Progenitor cell of endocrine pancreas (in vitro differentiated cells): Measurements from ENCODE around the gene ARMH4. TPM values are rescaled to one million over a fixed set of nuclear protein-coding genes. Genes with fewer than 3 reads are reported as not detected.

Experiments used
- DNase-seq: peaks from one replicate; pipeline ENCODE4 v3.0.0; 2021; ENCODE audit warnings: low spot score; ENCODE audit not compliant: unreplicated experiment
- H3K27ac Mint-ChIP-seq: 2 replicates; pipeline ENCODE4 v1.8.0; 2021; ENCODE audit warnings: mild to moderate bottlenecking, moderate library complexity, mixed read lengths
- H3K27me3 Mint-ChIP-seq: 2 replicates; pipeline ENCODE4 v1.8.0; 2021; ENCODE audit warnings: mixed read lengths
- H3K36me3 Mint-ChIP-seq: 2 replicates; pipeline ENCODE4 v1.8.0; 2022; ENCODE audit warnings: mixed read lengths; ENCODE audit not compliant: insufficient read depth
- H3K4me1 Mint-ChIP-seq: 2 replicates; pipeline ENCODE4 v1.8.0; 2021; ENCODE audit warnings: low read depth, mixed read lengths
- H3K4me3 Mint-ChIP-seq: 2 replicates; pipeline ENCODE4 v1.8.0; 2021; ENCODE audit warnings: low read depth, mild to moderate bottlenecking, moderate library complexity, mixed read lengths
- H3K9me3 Mint-ChIP-seq: 2 replicates; pipeline ENCODE4 v1.8.0; 2021; ENCODE audit warnings: low read depth, mixed read lengths
- CTCF ChIP-seq: fragments of 200-600 bp; sonication (generic); IDR thresholded peaks from one replicate; pipeline ENCODE4 v1.5.0; 2021; ENCODE audit warnings: antibody characterized with exemption, mild to moderate bottlenecking; ENCODE audit not compliant: unreplicated experiment
- total RNA-seq: library from RNA; stranded (reverse); gene quantifications from 2 replicates; pipeline ENCODE4 v1.2.1, GENCODE V29; 2021

Gene ARMH4
- total RNA-seq, 1 donor from 2014 or later = 36.2 TPM

GRCh38 chr14:58026219-58026618, 125.8 kb downstream of the ARMH4 start:
- TF ChIP-seq CTCF = no peak
- no peak for DNase-seq
- H3K9me3 Mint-ChIP-seq = no peaks in the 10 kb centered on the region
- H3K36me3 Mint-ChIP-seq = no peaks in the 10 kb centered on the region
- no peak overlapping the region for H3K4me3 Mint-ChIP-seq
- H3K27ac Mint-ChIP-seq = no peak overlapping the region
- H3K4me1 Mint-ChIP-seq = no peaks in the 10 kb centered on the region
- no peaks in the 10 kb centered on the region for H3K27me3 Mint-ChIP-seq

- H3K9me3 Mint-ChIP-seq = peaks cover 6% of the 10 kb centered on the region
- no peak for TF ChIP-seq CTCF
- no peak for DNase-seq
- H3K27ac Mint-ChIP-seq = no peak overlapping the region
- no peaks in the 10 kb centered on the region for H3K27me3 Mint-ChIP-seq
- peaks cover 21% of the 10 kb centered on the region for H3K4me1 Mint-ChIP-seq
- H3K36me3 Mint-ChIP-seq = no peaks in the 10 kb centered on the region
- no peak overlapping the region for H3K4me3 Mint-ChIP-seq
Observed at GRCh38 chr14:58014778-58015177, 137.2 kb downstream of the ARMH4 start.

- Mint-ChIP-seq H3K4me1 (peaks cover 4% of the 10 kb centered on the region), H3K27ac (no peak overlapping the region), H3K36me3 (peaks cover 2% of the 10 kb centered on the region), H3K9me3 (no peaks in the 10 kb centered on the region), H3K4me3 (no peak overlapping the region), H3K27me3 (no peaks in the 10 kb centered on the region)
- DNase-seq = no peak
- no peak for TF ChIP-seq CTCF
Observed at GRCh38 chr14:58002618-58003017, 149.4 kb downstream of the ARMH4 start.

GRCh38 chr14:57999979-58000378, 152.0 kb downstream of the ARMH4 start:
- no peaks in the 10 kb centered on the region for H3K27me3 Mint-ChIP-seq
- no peak overlapping the region for H3K4me3 Mint-ChIP-seq
- no peak for TF ChIP-seq CTCF
- peaks cover 2% of the 10 kb centered on the region for H3K36me3 Mint-ChIP-seq
- H3K27ac Mint-ChIP-seq = no peak overlapping the region
- peaks cover 4% of the 10 kb centered on the region for H3K4me1 Mint-ChIP-seq
- DNase-seq = no peak
- no peaks in the 10 kb centered on the region for H3K9me3 Mint-ChIP-seq

- H3K4me3 Mint-ChIP-seq = no peak overlapping the region
- no peak for TF ChIP-seq CTCF
- no peaks in the 10 kb centered on the region for H3K27me3 Mint-ChIP-seq
- H3K4me1 Mint-ChIP-seq = peaks cover 2% of the 10 kb centered on the region
- H3K9me3 Mint-ChIP-seq = no peaks in the 10 kb centered on the region
- peaks cover 2% of the 10 kb centered on the region for H3K36me3 Mint-ChIP-seq
- no peak overlapping the region for H3K27ac Mint-ChIP-seq
- no peak for DNase-seq
Observed at GRCh38 chr14:57999471-57999870, 152.5 kb downstream of the ARMH4 start.
